Sigmoid colon (tissue), 4 donors: Measurements from ENCODE around the gene TNP2.

ENCODE experiments used
- CTCF ChIP-seq, 4 experiments: fragments of 450-650 bp in 3 of 4; fragments of 200-600 bp in 1 of 4; IDR thresholded peaks; one replicate each; pipeline ENCODE4 v1.5.1; 2016 to 2019; ENCODE audit warnings: antibody characterized with exemption in 4 of 4, mild to moderate bottlenecking in 3 of 4, moderate library complexity in 2 of 4
- POLR2A ChIP-seq, 2 donors: fragments of 450-650 bp; IDR thresholded peaks; one replicate each; pipeline ENCODE4 v1.6.1; 2016; ENCODE audit warnings: antibody characterized with exemption in 2 of 2, mild to moderate bottlenecking in 2 of 2, moderate library complexity in 2 of 2
- POLR2AphosphoS5 ChIP-seq, 4 donors: sonication (generic); formaldehyde crosslinking; IDR thresholded peaks; one replicate each; pipeline ENCODE4 v1.6.1; 2017; ENCODE audit warnings: antibody characterized with exemption in 4 of 4

DNA sequence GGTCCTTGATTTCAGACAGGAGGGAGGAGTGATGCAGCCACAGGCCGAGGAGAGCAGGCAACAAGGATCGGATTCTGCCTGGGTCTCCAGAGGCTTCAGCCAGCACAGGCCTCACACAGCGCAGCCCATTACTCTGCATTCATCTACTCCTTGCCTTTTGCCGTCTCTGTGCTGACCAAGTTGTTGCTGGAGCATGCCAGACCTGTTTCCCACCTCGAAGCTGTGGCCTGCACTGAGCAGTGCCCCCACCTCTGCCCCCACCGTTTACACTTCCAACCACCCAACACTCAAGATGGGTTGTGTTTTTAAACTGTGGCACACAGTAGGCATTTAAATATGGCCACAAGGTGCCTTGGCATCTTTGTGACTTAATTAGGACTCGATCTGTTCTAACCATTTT lies 5.8 kb upstream of the TNP2 start:
- TF ChIP-seq CTCF (IDR thresholded peaks at IDR 0.05) (no peak), POLR2A (IDR thresholded peaks at IDR 0.05) (no peak), POLR2AphosphoS5 (IDR thresholded peaks at IDR 0.05) (no peak)
